ENCODE results near the gene HIKESHI.
A peak's percentile ranks its signal among the peaks of the same experiment; 100 is the strongest.
"Not testable (repeated sequence)": the region's sequence is repeated elsewhere in the genome, so short reads cannot be mapped to it uniquely, and the experiment has no call there.

HIKESHI gene

DNA sequence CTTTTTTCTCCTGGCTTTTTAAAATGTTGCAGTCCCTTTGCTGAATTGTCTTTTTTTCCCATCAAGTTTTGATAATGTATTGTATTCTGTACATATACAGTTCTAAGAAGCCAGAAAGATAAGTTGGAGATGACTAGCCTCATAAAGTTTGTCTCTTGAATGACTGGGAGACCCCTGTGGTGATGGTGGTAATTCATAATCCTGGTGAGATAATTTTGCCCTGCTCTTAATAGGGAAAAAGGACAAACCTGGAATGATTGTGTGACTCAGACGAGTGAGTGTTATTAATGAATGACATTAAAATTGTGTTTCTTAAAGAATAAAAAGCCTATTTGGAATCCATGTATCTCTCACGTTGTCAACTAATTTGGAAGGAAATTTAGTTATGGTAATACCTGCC, 1.2 kb downstream of the HIKESHI start:
- Mint-ChIP-seq H3K27me3 (ENCODE audit: low read depth) (no peaks in the 10 kb centered on the region), H3K36me3 (ENCODE audit: low read depth) (peaks cover 21% of the 10 kb centered on the region), H3K9me3 (no peaks in the 10 kb centered on the region), H3K27ac (peak overlapping the region; percentile 98 to 99 (median 99)), H3K4me1 (peaks cover 25% of the 10 kb centered on the region), H3K4me3 (peak overlapping the region; percentile 99 to 100 (median 100))
- TF ChIP-seq, protein P1, sequence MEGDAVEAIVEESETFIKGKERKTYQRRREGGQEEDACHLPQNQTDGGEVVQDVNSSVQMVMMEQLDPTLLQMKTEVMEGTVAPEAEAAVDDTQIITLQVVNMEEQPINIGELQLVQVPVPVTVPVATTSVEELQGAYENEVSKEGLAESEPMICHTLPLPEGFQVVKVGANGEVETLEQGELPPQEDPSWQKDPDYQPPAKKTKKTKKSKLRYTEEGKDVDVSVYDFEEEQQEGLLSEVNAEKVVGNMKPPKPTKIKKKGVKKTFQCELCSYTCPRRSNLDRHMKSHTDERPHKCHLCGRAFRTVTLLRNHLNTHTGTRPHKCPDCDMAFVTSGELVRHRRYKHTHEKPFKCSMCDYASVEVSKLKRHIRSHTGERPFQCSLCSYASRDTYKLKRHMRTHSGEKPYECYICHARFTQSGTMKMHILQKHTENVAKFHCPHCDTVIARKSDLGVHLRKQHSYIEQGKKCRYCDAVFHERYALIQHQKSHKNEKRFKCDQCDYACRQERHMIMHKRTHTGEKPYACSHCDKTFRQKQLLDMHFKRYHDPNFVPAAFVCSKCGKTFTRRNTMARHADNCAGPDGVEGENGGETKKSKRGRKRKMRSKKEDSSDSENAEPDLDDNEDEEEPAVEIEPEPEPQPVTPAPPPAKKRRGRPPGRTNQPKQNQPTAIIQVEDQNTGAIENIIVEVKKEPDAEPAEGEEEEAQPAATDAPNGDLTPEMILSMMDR (IDR thresholded peaks at IDR 0.05; ENCODE audit: unreplicated experiment in 3 of 3) = no peak

GRCh38 chr11:86308710-86309109, 6.7 kb downstream of the HIKESHI start:
- not testable (repeated sequence) for H3K27me3 Mint-ChIP-seq (ENCODE audit: low read depth); H3K4me3 Mint-ChIP-seq; H3K27ac Mint-ChIP-seq; H3K4me1 Mint-ChIP-seq
- Mint-ChIP-seq H3K9me3 (peaks cover 12% of the 10 kb centered on the region), H3K36me3 (ENCODE audit: low read depth) (peaks cover 65% of the 10 kb centered on the region)

GRCh38 chr11:86313793-86314192, 11.8 kb downstream of the HIKESHI start:
- TF ChIP-seq, protein P1 (IDR thresholded peaks at IDR 0.05; ENCODE audit: unreplicated experiment in 3 of 3) = no peak
- Mint-ChIP-seq H3K4me1 (no peaks in the 10 kb centered on the region), H3K4me3 (no peak overlapping the region), H3K27me3 (ENCODE audit: low read depth) (no peaks in the 10 kb centered on the region), H3K27ac (no peak overlapping the region), H3K36me3 (ENCODE audit: low read depth) (peaks cover 84% of the 10 kb centered on the region), H3K9me3 (peaks cover 12% of the 10 kb centered on the region)

DNA sequence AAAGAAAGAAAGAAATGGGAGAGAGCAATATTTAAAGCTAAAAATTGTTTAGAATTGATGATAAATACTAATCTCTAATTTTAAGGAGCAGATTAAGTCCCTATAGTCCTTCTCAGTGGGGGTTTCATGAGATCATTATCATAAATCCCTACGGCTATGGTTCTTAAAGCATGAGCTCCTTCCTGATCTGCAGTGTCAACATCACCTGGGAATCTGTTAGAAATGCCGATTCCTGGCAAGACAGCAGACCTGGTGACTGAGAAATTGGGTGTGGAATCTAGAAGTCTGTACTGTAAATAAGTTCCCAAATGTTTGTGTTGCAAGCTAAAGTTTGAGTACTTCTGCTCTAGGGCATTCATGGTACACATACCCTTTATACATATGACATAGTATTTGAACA, 12.6 kb downstream of the HIKESHI start:
- peaks cover 12% of the 10 kb centered on the region for H3K9me3 Mint-ChIP-seq
- no peaks in the 10 kb centered on the region for H3K27me3 Mint-ChIP-seq (ENCODE audit: low read depth)
- H3K4me3 Mint-ChIP-seq = no peak overlapping the region
- TF ChIP-seq, protein P1 (IDR thresholded peaks at IDR 0.05; ENCODE audit: unreplicated experiment in 3 of 3) = no peak
- peaks cover 80% of the 10 kb centered on the region for H3K36me3 Mint-ChIP-seq (ENCODE audit: low read depth)
- no peak overlapping the region for H3K27ac Mint-ChIP-seq
- no peaks in the 10 kb centered on the region for H3K4me1 Mint-ChIP-seq

- H3K36me3 Mint-ChIP-seq (ENCODE audit: low read depth) = peaks cover 75% of the 10 kb centered on the region
- H3K4me3 Mint-ChIP-seq = no peak overlapping the region
- H3K9me3 Mint-ChIP-seq = peaks cover 7% of the 10 kb centered on the region
- no peaks in the 10 kb centered on the region for H3K4me1 Mint-ChIP-seq
- TF ChIP-seq, protein P1 (IDR thresholded peaks at IDR 0.05; ENCODE audit: unreplicated experiment in 3 of 3) = no peak
- H3K27me3 Mint-ChIP-seq (ENCODE audit: low read depth) = no peaks in the 10 kb centered on the region
- H3K27ac Mint-ChIP-seq = no peak overlapping the region
Measured at GRCh38 chr11:86335131-86335767, 33.2 kb downstream of the HIKESHI start.

DNA sequence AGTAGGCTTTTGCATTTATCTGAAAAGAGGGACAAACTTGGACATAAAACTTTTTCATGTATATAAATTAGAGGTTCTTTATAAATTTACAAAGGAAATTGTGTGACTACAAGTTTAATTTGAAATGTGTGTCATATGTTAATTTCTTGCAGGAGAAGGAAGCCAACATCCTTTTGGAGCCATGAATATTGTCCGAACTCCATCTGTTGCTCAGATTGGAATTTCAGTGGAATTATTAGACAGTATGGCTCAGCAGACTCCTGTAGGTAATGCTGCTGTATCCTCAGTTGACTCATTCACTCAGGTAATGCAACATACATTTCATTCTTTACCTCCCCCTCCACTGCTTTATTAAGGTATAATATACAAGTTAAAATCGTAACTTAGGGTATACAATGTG, 35.2 kb downstream of the HIKESHI start:
- Mint-ChIP-seq H3K4me3 (no peak overlapping the region), H3K36me3 (ENCODE audit: low read depth) (peaks cover 84% of the 10 kb centered on the region), H3K27me3 (ENCODE audit: low read depth) (no peaks in the 10 kb centered on the region), H3K9me3 (peaks cover 10% of the 10 kb centered on the region), H3K4me1 (no peaks in the 10 kb centered on the region), H3K27ac (no peak overlapping the region)
- TF ChIP-seq, protein P1 (IDR thresholded peaks at IDR 0.05; ENCODE audit: unreplicated experiment in 3 of 3) = no peak

Measured in nephron (organoid).